Measurements from ENCODE around the gene ACSS2.

DNA sequence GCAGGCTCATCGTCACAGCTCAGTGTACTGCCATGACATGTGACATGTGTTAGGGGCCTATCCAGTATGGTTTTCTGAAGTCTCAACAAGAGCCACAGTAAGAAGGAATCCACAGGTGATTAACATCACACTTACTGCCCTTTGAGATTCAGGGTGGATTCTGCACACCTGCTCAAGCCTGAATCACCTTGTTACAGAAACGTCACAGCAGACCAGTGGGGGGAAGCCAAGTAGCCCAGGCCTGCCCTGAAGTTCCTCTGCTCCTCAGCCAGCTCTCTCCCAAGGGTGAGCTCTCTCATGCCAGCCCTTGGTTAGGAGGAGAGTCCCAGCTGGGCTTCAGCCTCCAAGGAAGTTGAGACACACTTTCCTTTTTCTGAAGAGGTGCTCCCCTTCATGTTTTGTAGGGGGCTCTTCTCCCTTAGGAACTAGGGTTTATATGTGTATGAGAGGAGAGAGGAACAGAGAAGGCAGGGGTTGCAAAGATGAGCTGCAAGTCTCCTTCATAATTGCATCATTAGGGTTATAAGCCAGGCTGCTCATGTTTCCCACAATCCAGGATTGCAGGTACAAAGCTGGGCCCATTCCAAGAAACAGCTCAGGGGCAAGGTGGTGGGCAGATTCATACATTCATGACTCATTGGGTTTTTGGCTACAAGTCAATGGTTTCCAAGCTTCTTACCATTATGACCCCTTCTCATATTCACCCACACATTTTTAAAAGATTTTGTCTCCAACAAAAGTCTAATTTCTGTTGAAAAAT lies 67.6 kb downstream of the ACSS2 start:
- TF ChIP-seq, protein P1, sequence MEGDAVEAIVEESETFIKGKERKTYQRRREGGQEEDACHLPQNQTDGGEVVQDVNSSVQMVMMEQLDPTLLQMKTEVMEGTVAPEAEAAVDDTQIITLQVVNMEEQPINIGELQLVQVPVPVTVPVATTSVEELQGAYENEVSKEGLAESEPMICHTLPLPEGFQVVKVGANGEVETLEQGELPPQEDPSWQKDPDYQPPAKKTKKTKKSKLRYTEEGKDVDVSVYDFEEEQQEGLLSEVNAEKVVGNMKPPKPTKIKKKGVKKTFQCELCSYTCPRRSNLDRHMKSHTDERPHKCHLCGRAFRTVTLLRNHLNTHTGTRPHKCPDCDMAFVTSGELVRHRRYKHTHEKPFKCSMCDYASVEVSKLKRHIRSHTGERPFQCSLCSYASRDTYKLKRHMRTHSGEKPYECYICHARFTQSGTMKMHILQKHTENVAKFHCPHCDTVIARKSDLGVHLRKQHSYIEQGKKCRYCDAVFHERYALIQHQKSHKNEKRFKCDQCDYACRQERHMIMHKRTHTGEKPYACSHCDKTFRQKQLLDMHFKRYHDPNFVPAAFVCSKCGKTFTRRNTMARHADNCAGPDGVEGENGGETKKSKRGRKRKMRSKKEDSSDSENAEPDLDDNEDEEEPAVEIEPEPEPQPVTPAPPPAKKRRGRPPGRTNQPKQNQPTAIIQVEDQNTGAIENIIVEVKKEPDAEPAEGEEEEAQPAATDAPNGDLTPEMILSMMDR (IDR thresholded peaks at IDR 0.05), result no peak
- no peak for TF ChIP-seq EP300 (IDR thresholded peaks at IDR 0.05)
- TF ChIP-seq POLR2A (IDR thresholded peaks at IDR 0.05), result no peak
- no peak for TF ChIP-seq POLR2AphosphoS5 (IDR thresholded peaks at IDR 0.05)
